Measurements from ENCODE around the gene KNSTRN.

KNSTRN gene

GRCh38 chr15:40367371-40367685 lies 15.2 kb upstream of the KNSTRN start:
- no peak for DNase-seq

DNA sequence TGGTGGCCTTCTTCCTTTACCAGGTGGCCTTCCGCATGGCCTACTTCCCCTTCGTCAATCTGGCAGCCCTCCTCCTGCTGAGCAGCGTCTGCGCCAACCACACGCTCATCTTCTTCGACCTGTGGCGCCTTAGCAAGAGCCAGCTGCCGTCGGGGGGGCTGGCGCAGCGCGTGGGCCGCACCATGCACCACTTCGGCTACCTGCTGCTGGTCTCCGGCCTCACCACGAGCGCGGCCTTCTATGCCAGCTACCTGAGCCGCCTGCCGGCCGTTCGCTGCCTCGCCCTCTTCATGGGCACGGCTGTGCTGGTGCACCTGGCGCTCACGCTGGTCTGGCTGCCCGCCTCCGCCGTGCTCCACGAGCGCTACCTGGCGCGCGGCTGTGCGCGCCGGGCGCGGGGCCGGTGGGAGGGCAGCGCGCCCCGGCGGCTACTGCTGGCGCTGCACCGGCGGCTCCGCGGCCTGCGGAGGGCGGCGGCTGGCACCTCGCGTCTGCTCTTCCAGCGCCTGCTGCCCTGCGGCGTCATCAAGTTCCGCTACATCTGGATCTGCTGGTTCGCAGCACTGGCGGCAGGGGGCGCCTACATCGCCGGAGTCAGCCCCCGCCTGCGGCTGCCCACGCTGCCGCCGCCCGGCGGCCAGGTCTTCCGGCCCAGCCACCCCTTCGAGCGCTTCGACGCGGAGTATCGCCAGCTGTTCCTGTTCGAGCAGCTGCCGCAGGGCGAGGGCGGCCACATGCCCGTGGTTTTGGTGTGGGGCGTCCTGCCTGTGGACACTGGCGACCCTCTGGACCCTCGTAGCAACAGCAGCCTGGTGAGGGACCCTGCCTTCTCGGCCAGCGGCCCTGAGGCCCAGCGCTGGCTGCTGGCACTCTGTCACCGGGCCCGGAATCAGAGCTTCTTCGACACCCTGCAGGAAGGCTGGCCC lies 14.6 kb upstream of the KNSTRN start:
- peak; percentile 95 for DNase-seq

- DNase-seq = no peak
Observed at GRCh38 chr15:40368719-40369473, 13.6 kb upstream of the KNSTRN start.

DNA sequence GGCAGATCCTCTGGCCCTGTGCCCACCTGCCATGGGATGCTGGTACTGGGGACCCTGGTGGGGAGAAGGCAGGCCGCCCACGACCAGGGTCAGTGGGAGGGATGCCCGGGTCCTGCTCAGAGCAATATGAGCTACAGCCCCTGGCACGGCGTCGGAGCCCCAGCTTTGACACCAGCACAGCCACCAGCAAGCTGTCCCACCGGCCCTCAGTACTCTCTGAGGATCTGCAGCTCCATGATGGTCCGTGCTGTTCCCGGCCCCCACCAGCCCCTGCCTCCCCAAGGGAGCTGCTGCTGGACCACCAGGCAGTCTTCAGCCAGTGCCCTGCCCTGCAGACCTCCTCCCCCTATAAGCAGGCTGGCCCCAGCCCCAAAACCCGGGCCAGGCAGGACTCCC lies 13.0 kb upstream of the KNSTRN start:
- DNase-seq = no peak

DNA sequence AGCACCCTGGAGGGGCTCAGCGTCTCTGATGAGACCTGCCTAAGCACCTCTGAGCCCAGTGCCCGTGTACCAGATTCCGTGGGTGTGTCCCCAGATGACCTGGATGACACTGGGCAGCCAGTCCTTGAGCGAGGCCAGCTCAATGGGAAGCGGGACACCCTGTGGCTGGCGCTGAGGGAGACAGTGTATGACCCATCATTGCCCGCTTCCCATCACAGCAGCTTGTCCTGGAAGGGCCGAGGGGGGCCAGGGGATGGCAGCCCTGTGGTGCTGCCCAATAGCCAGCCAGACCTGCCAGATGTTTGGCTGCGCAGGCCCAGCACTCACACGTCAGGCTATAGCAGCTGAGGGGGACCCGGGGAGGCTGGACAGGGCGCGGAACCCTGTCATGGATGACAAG lies 12.6 kb upstream of the KNSTRN start:
- DNase-seq = no peak

DNA sequence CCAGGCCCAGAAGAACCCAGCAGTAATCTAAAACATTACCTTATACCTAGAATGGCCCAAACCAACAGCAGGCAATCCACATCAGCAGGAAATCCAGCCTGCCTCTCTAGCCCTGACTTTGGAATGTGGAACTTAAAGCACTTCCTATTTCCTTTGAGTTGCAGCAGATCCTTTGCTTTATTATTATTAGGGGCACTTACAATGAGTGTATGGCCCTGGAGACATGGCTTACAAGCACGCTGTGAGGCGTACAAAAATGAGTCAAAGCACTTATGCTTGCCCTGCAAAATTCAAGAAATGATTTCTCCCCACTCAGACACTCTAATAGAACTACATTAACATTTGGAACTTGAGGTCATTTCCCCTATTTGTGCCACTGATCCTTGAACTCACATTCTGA lies 9.5 kb upstream of the KNSTRN start:
- no peak for DNase-seq

GRCh38 chr15:40377606-40378005 lies 4.9 kb upstream of the KNSTRN start:
- no peak for DNase-seq

- DNase-seq = no peak
Observed at GRCh38 chr15:40379374-40379773, 3.1 kb upstream of the KNSTRN start.

DNA sequence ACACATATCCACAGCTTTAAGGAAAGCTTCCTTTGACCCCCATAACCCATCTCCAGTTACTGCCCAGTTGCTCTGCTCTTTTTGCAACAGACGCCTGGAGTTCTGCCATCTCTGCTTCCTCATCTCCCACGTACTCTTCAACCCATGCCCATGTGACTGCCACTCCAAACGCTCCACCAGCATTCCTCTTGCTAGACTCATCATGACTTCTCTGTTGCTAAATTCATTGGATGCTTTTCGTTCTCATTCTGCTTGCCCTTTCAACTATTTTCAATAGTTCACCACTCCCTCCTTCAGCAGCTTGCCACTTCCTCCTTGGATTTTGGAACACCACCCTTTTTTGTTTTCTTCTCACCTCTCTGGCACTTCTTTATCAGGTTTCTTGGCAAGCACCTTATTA lies 2.7 kb upstream of the KNSTRN start:
- no peak for DNase-seq

DNA sequence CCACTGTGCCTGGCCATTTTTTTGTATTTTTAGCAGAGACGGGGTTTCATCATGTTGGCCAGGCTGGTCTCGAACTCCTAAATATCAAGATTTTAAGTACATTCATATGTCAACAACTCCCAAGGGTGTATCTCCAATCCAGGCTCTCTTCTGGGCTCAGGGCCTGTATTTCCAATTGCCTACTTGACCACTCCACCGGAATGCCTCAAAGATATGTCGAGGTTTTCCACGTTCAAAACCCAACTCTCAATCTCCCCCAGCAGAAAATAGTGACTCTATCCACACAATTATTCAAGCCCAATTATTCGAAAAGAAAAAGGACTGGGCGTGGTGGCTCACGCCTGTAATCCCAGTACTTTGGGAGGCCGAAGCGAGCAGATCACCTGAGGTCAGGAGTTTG lies 1.9 kb upstream of the KNSTRN start:
- DNase-seq = no peak

DNA sequence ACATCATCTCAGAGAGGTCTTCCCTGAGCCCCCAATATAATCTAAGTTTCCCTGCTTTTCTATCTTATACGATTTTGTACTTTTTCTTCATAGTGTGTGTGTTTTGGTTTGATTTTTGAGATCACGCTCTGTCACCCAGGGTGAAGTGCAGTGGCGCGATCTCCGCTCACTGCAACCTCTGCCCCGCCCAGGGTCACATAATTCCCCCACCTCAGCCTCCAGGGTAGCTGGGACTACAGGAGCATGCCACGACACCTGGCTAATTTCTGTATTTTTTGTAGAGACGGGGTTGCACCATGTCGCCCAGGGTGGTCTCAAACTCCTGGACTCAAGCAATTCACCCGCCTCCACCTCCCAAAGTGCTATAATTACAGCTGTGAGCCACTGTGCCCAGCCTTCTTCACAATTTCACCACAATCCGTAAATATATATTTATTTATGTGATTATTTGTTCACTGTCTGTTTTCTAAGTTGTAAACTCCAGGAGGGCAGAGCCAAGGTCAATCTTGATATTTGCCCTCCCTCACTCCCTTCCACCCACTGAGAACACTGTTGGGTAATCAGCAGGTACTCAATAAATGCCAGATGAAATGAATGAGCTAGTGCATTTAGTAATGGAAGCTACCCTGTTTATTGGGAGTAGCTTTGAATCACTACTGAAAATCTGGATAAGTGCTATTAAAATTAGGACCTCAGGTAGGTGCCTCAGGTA lies 547 bp upstream of the KNSTRN start:
- DNase-seq = no peak

- no peak for DNase-seq
Observed at GRCh38 chr15:40386480-40386879, 4.0 kb downstream of the KNSTRN start.

- DNase-seq = no peak
Observed at GRCh38 chr15:40388941-40389823, 6.7 kb downstream of the KNSTRN start.

- no peak for DNase-seq
Observed at GRCh38 chr15:40389824-40390595, 7.5 kb downstream of the KNSTRN start.

DNA sequence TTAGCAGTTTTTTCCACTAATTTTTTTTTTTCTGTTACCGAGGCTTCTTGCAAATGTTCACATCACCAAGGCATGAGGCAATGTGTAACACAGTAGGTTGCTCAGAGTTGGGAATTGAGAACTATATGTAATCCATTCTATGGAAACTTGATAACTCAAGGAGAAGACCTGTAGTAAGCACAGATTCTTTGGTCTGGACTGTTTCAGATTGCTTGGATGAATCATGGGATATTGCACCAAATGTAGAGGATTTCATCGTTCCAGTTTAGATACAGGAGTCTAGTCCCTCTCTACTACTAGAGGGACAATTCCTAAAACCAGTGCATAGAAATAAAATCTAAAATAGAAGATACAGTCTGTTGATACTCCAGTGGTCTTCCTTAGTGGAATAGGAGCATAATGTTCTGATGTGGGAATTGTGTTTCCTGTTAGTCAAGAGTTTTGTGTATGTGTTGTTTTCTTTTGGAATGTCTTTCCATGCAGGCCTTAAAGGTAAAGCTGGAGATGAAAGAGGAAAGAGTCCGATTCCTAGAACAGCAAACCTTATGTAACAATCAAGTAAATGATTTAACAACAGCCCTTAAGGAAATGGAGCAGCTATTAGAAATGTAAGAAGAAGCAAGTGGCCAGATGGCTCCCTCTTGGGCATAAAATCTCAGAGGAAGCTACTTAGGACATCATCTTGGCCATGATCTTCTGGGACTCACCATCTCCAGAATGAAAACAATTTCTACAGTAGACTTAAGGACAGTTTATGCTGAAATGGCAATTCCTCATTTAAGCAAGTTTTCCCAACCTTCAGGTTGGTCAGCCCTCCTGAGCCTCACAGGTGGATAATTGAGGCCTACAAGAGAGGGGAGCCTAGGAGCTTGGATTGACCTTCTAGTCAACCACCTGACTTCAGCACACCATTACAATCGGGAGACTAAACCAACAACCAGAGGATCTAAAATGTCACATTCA lies 10.7 kb downstream of the KNSTRN start:
- DNase-seq = no peak

GRCh38 chr15:40397688-40398412 lies 15.3 kb downstream of the KNSTRN start:
- no peak for DNase-seq

GRCh38 chr15:40398413-40398873 lies 15.9 kb downstream of the KNSTRN start:
- DNase-seq = no peak

GRCh38 chr15:40399370-40399769 lies 16.8 kb downstream of the KNSTRN start:
- no peak for DNase-seq

- peak; percentile 95 for DNase-seq
Observed at GRCh38 chr15:40405501-40406381, 23.2 kb downstream of the KNSTRN start, which contains the start of gene IVD. IVD (plus strand) TSS chr15:40405795; CDS start chr15:40405828, 33 bp downstream.
